OCI-LY1 (cell line): ENCODE data around the gene PXDN.

ENCODE experiments used
- EZH2 ChIP-seq: fragments of 200-600 bp; sonication (generic), shearing (Covaris generic); IDR thresholded peaks from 2 replicates; pipeline ENCODE4 v1.8.0; 2017; ENCODE audit warnings: borderline replicate concordance, mixed run types, mild to moderate bottlenecking, antibody characterized with exemption, low read length, moderate library complexity, mixed read lengths
- TF ChIP-seq, protein P1 (sequence below): fragments of 200-600 bp; sonication (generic), shearing (Covaris generic); IDR thresholded peaks from 2 replicates; pipeline ENCODE4 v1.5.1; 2017; ENCODE audit warnings: mild to moderate bottlenecking, antibody characterized with exemption, low read length, moderate library complexity, mixed read lengths

DNA sequence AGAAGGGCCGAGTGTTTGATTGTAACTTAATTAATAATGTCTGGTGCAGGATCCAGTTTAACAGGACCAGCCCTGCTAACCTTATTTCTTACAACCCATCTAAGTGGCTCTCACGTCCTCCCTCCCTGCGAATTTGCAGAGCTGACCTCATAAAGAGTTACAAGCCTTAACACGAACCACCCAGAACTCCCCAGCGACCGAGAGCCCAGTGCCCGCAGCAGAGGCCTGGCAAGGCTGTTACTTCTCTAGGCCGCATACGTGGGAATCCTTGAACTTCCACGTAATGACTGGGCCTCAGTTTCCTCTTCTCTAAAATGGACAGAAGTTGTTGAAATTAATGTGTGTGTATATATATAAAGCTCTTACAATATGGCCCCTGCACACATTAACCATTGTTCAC, 55.5 kb downstream of the PXDN start:
- no peak for TF ChIP-seq EZH2
- TF ChIP-seq, protein P1, sequence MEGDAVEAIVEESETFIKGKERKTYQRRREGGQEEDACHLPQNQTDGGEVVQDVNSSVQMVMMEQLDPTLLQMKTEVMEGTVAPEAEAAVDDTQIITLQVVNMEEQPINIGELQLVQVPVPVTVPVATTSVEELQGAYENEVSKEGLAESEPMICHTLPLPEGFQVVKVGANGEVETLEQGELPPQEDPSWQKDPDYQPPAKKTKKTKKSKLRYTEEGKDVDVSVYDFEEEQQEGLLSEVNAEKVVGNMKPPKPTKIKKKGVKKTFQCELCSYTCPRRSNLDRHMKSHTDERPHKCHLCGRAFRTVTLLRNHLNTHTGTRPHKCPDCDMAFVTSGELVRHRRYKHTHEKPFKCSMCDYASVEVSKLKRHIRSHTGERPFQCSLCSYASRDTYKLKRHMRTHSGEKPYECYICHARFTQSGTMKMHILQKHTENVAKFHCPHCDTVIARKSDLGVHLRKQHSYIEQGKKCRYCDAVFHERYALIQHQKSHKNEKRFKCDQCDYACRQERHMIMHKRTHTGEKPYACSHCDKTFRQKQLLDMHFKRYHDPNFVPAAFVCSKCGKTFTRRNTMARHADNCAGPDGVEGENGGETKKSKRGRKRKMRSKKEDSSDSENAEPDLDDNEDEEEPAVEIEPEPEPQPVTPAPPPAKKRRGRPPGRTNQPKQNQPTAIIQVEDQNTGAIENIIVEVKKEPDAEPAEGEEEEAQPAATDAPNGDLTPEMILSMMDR = no peak
